ENCODE measurements around the gene BMP8A.

The BMP8A gene

DNA sequence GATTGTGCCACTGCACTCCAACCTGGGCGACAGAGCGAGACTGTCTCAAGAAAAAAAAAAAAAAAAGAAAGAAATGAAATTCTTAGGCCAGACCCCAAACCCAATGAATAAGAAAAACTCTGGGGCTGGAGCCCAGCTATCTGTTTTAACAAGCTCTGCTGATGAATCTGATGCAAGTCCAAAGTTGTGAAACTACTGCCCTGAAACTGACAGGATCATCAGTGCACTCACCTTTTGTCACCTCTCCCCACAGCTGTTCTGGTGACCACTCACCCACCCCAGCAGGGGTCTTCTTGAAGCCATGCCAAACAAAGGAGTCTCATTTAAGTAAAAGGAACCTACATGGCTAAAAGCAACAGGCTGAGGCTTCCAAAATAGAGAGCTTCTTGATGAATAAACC lies 76.8 kb downstream of the BMP8A start:
- no CpG with 5 or more reads among the region's 2 CpGs for WGBS (ENCODE audit: extremely low coverage, insufficient coverage, low lambda C conversion rate)
- H2BK5ac ChIP-seq (ENCODE audit: low read length), result no peak overlapping the region
- H2BK120ac ChIP-seq (ENCODE audit: low read depth, low read length), result no peak overlapping the region
- no peak overlapping the region for H2BK15ac ChIP-seq (replicated peaks; ENCODE audit: low read depth)
- DNase-seq, result no peak
- no peak overlapping the region for H3K18ac ChIP-seq (ENCODE audit: low read length)
- H3K4me2 ChIP-seq (ENCODE audit: low read length), result no peak overlapping the region
- H3K36me3 ChIP-seq (ENCODE audit: control insufficient read depth, insufficient read depth, low read length), result peaks cover 56% of the 10 kb centered on the region
- no peak overlapping the region for H3K4ac ChIP-seq (ENCODE audit: low read depth, low read length)
- no peaks in the 10 kb centered on the region for H3K27me3 ChIP-seq (ENCODE audit: insufficient read depth, low read length, poor library complexity)
- no peaks in the 10 kb centered on the region for H3K4me1 ChIP-seq (ENCODE audit: control insufficient read depth, low read depth, low read length)
- H4K8ac ChIP-seq (ENCODE audit: low read depth, low read length), result no peak overlapping the region
- H3K4me3 ChIP-seq (ENCODE audit: low read length), result no peak overlapping the region
- no peak overlapping the region for H4K5ac ChIP-seq (ENCODE audit: low read length)
- H3K79me1 ChIP-seq (ENCODE audit: low read length), result peaks cover 32% of the 10 kb centered on the region
- H3K9ac ChIP-seq (ENCODE audit: low read length), result no peak overlapping the region
- H3K56ac ChIP-seq (ENCODE audit: low read length), result no peak overlapping the region
- H3K27ac ChIP-seq (ENCODE audit: low read depth, low read length), result no peak overlapping the region
- no peak overlapping the region for H2AK5ac ChIP-seq (ENCODE audit: low read length)
- H3K23ac ChIP-seq (ENCODE audit: low read length), result no peak overlapping the region
- H3K79me2 ChIP-seq (ENCODE audit: control insufficient read depth, insufficient read depth, low read length), result peaks cover 27% of the 10 kb centered on the region

DNA sequence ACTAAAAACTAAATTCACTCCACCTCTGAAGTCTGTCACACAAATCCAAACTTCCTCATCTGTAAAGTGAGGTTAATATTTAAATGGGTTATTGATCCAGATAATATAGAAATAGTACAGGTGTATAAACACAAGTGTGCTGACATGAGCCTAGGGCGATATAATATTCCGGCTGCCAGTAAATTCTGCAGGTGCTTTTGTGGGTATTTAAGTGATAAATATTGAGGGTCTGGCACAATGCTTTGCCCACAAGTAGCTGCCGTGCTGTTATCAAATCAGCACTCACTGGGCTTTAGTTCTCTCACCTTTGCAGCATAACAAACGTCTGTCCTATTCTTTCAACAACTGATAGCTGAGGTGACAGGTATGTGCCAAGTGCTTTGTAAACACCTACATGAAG lies 77.6 kb downstream of the BMP8A start:
- WGBS (ENCODE audit: extremely low coverage, insufficient coverage, low lambda C conversion rate), result no CpG with 5 or more reads among the region's 4 CpGs
- H3K4me2 ChIP-seq (ENCODE audit: low read length), result no peak overlapping the region

DNA sequence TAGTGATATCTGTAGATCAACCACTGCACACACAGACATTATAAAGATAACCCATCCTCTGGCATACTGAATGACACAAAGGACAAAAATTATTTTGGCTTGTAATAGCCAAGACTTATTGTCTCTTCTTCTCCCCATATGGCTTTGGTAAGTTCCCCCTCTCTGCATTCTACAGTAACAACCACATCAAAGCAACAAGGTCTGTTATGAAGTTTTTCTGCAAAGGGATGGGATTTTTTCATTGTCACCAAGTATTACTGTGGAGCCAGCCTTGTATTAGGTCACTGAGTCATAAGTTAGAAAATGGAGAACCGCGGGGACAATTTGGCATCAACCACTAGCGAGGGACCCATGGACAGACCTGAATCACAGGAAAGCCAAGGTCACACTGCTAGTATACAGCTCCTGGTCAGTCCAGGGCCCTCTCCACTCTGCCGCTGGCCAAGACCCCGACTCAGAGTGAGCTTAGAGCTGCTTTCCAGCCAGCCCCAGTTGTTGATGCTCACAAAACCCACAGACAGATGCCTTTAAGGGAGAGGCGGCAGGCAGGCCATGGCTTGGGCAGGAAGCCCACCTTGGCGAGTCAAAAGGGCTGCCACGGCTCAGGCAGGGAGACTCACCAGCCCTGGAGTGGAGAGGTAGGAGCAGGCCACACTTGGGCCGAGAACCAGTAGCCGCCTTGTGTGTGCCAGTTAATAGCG lies 79.2 kb downstream of the BMP8A start:
- Histone ChIP-seq H3K18ac (ENCODE audit: low read length) (no peak overlapping the region), H3K27me3 (ENCODE audit: insufficient read depth, low read length, poor library complexity) (no peaks in the 10 kb centered on the region), H3K4me3 (ENCODE audit: low read length) (no peak overlapping the region), H3K36me3 (ENCODE audit: control insufficient read depth, insufficient read depth, low read length) (peaks cover 35% of the 10 kb centered on the region), H3K79me2 (ENCODE audit: control insufficient read depth, insufficient read depth, low read length) (peaks cover 51% of the 10 kb centered on the region), H3K27ac (ENCODE audit: low read depth, low read length) (no peak overlapping the region), H2AK5ac (ENCODE audit: low read length) (no peak overlapping the region), H3K23ac (ENCODE audit: low read length) (no peak overlapping the region), H3K56ac (ENCODE audit: low read length) (no peak overlapping the region), H2BK120ac (ENCODE audit: low read depth, low read length) (no peak overlapping the region), H3K4ac (ENCODE audit: low read depth, low read length) (no peak overlapping the region), H4K8ac (ENCODE audit: low read depth, low read length) (no peak overlapping the region), H3K4me1 (ENCODE audit: control insufficient read depth, low read depth, low read length) (peaks cover 4% of the 10 kb centered on the region), H4K5ac (ENCODE audit: low read length) (no peak overlapping the region), H3K79me1 (ENCODE audit: low read length) (peaks cover 26% of the 10 kb centered on the region), H3K9ac (ENCODE audit: low read length) (no peak overlapping the region), H2BK15ac (replicated peaks; ENCODE audit: low read depth) (no peak overlapping the region), H3K4me2 (ENCODE audit: low read length) (no peak overlapping the region), H2BK5ac (ENCODE audit: low read length) (no peak overlapping the region)
- no peak for DNase-seq
- WGBS (ENCODE audit: extremely low coverage, insufficient coverage, low lambda C conversion rate), result no CpG with 5 or more reads among the region's 11 CpGs

More for the DNA sequence above, 77.6 kb downstream of the BMP8A start:
- Histone ChIP-seq H3K9ac (ENCODE audit: low read length) (no peak overlapping the region), H3K56ac (ENCODE audit: low read length) (no peak overlapping the region), H3K79me1 (ENCODE audit: low read length) (peaks cover 31% of the 10 kb centered on the region), H3K4me1 (ENCODE audit: control insufficient read depth, low read depth, low read length) (peaks cover under 1% of the 10 kb centered on the region), H2BK120ac (ENCODE audit: low read depth, low read length) (no peak overlapping the region), H3K23ac (ENCODE audit: low read length) (no peak overlapping the region), H3K4me3 (ENCODE audit: low read length) (no peak overlapping the region), H4K5ac (ENCODE audit: low read length) (no peak overlapping the region), H4K8ac (ENCODE audit: low read depth, low read length) (no peak overlapping the region), H2BK15ac (replicated peaks; ENCODE audit: low read depth) (no peak overlapping the region), H3K27ac (ENCODE audit: low read depth, low read length) (no peak overlapping the region), H3K27me3 (ENCODE audit: insufficient read depth, low read length, poor library complexity) (no peaks in the 10 kb centered on the region), H3K18ac (ENCODE audit: low read length) (no peak overlapping the region), H2AK5ac (ENCODE audit: low read length) (no peak overlapping the region), H3K36me3 (ENCODE audit: control insufficient read depth, insufficient read depth, low read length) (peaks cover 48% of the 10 kb centered on the region), H3K4ac (ENCODE audit: low read depth, low read length) (no peak overlapping the region), H2BK5ac (ENCODE audit: low read length) (no peak overlapping the region), H3K79me2 (ENCODE audit: control insufficient read depth, insufficient read depth, low read length) (peaks cover 35% of the 10 kb centered on the region)
- DNase-seq, result no peak

DNA sequence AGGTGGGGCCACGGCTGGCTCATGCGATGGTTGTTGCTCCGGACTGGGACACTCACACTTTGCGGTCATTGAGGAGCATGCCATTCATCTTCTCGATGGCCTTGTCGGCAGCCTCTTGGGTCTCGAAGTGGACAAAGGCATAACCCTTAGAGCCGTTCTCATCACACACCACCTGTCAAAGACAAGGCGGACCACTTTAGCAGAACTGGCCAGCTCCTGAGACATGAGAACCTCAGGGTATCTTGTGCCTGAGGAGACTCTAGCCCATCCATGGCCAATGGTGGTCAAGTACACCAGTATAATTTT lies 79.7 kb downstream of the BMP8A start:
- Histone ChIP-seq H3K9ac (ENCODE audit: low read length) (no peak overlapping the region), H3K27ac (ENCODE audit: low read depth, low read length) (no peak overlapping the region), H3K23ac (ENCODE audit: low read length) (no peak overlapping the region), H4K8ac (ENCODE audit: low read depth, low read length) (no peak overlapping the region), H3K36me3 (ENCODE audit: control insufficient read depth, insufficient read depth, low read length) (peaks cover 35% of the 10 kb centered on the region), H3K56ac (ENCODE audit: low read length) (no peak overlapping the region), H4K5ac (ENCODE audit: low read length) (no peak overlapping the region), H3K27me3 (ENCODE audit: insufficient read depth, low read length, poor library complexity) (no peaks in the 10 kb centered on the region), H3K4me2 (ENCODE audit: low read length) (no peak overlapping the region), H2BK5ac (ENCODE audit: low read length) (no peak overlapping the region), H3K4ac (ENCODE audit: low read depth, low read length) (no peak overlapping the region), H2AK5ac (ENCODE audit: low read length) (no peak overlapping the region), H3K79me1 (ENCODE audit: low read length) (peaks cover 26% of the 10 kb centered on the region), H3K4me3 (ENCODE audit: low read length) (no peak overlapping the region), H3K18ac (ENCODE audit: low read length) (no peak overlapping the region), H3K4me1 (ENCODE audit: control insufficient read depth, low read depth, low read length) (peaks cover 4% of the 10 kb centered on the region), H2BK15ac (replicated peaks; ENCODE audit: low read depth) (no peak overlapping the region), H3K79me2 (ENCODE audit: control insufficient read depth, insufficient read depth, low read length) (peaks cover 56% of the 10 kb centered on the region), H2BK120ac (ENCODE audit: low read depth, low read length) (no peak overlapping the region)
- WGBS (ENCODE audit: extremely low coverage, insufficient coverage, low lambda C conversion rate), result no CpG with 5 or more reads among the region's 9 CpGs
- no peak for DNase-seq

DNA sequence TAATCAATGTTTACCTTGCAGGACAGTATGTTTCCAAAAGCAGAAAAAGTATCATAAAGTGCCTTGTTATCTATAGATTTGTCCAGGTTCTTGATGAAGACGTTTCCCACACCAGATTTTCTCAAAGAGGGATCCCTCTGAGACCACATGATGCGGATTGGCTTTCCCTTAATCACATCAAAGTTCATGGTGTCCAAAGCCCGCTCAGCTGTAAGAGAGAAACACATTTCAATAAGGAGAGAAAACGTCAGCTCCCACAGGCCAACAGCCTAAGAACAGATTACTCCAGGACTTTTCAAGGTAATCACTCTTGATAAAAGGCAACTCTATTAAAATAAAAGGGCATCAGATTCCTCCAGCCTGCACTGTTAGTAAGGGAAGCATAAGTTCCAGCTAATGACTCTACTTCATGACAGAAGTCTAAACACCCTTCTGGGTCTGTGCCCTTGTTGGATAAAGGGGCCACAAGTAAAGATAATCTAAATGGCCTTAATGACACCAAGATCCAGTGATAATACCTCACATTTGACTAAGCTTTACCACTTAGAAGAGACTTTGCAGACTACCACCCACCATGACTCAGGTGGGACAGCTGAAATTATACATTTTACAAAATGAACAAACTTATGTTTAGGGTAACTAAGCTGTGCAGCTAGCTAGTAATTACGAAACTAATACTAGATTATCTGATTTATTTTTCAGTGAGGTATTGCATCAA lies 81.1 kb downstream of the BMP8A start:
- Histone ChIP-seq H3K4me2 (ENCODE audit: low read length) (no peak overlapping the region), H3K9ac (ENCODE audit: low read length) (no peak overlapping the region), H3K23ac (ENCODE audit: low read length) (no peak overlapping the region), H3K18ac (ENCODE audit: low read length) (no peak overlapping the region), H2BK15ac (replicated peaks; ENCODE audit: low read depth) (no peak overlapping the region), H4K5ac (ENCODE audit: low read length) (no peak overlapping the region), H3K4me1 (ENCODE audit: control insufficient read depth, low read depth, low read length) (peaks cover 4% of the 10 kb centered on the region), H3K4ac (ENCODE audit: low read depth, low read length) (no peak overlapping the region), H4K8ac (ENCODE audit: low read depth, low read length) (no peak overlapping the region), H3K56ac (ENCODE audit: low read length) (no peak overlapping the region), H2AK5ac (ENCODE audit: low read length) (no peak overlapping the region), H3K79me2 (ENCODE audit: control insufficient read depth, insufficient read depth, low read length) (peaks cover 60% of the 10 kb centered on the region), H2BK5ac (ENCODE audit: low read length) (no peak overlapping the region), H3K79me1 (ENCODE audit: low read length) (peaks cover 24% of the 10 kb centered on the region), H3K27ac (ENCODE audit: low read depth, low read length) (no peak overlapping the region), H3K36me3 (ENCODE audit: control insufficient read depth, insufficient read depth, low read length) (peaks cover 25% of the 10 kb centered on the region), H3K27me3 (ENCODE audit: insufficient read depth, low read length, poor library complexity) (no peaks in the 10 kb centered on the region), H3K4me3 (ENCODE audit: low read length) (no peak overlapping the region), H2BK120ac (ENCODE audit: low read depth, low read length) (no peak overlapping the region)
- no peak for DNase-seq
- no CpG with 5 or more reads among the region's 5 CpGs for WGBS (ENCODE audit: extremely low coverage, insufficient coverage, low lambda C conversion rate)

Data from mesendoderm (in vitro differentiated cells).